ENCODE data around the gene RPGR. TPM values are rescaled to one million over a fixed set of nuclear protein-coding genes. Genes with fewer than 3 reads are reported as not detected.

Gene RPGR
- total RNA-seq, 4 donors from 2014 or later, result 9.6 to 17.0 (median 11.9) TPM

GRCh38 chrX:38371641-38372040 is 44.3 kb upstream of the RPGR start:
- WGBS, result 50% methylated on average over 2 of the region's 2 CpGs
- no peak overlapping the region for H3K27ac ChIP-seq (replicated peaks in 1 of 4)
- H3K27me3 ChIP-seq, result peaks cover 0 to 11% (median 0%) of the 10 kb centered on the region in 4 donors
- TF ChIP-seq POLR2A (IDR thresholded peaks at IDR 0.05; ENCODE audit: low read depth), result no peak
- TF ChIP-seq POLR2AphosphoS5 (IDR thresholded peaks at IDR 0.05), result no peak
- no peak for TF ChIP-seq EP300 (IDR thresholded peaks at IDR 0.05)
- TF ChIP-seq CTCF (IDR thresholded peaks at IDR 0.05), result no peak
- intact Hi-C loops (cut with DNase I), result no loop called here
- H3K4me3 ChIP-seq, result no peak overlapping the region
- H3K9me3 ChIP-seq, result peaks cover 0 to 6% (median 0%) of the 10 kb centered on the region in 4 donors
- no peak for DNase-seq (ENCODE audit: extremely low spot score)
- no peaks in the 10 kb centered on the region for H3K36me3 ChIP-seq
- no peaks in the 10 kb centered on the region for H3K4me1 ChIP-seq

- 40% methylated on average over 2 of the region's 2 CpGs for WGBS
Observed at GRCh38 chrX:38368774-38369173, 41.5 kb upstream of the RPGR start.

GRCh38 chrX:38365954-38366353 is 38.6 kb upstream of the RPGR start:
- 49% methylated on average over 3 of the region's 3 CpGs for WGBS
- Histone ChIP-seq H3K4me1 (no peaks in the 10 kb centered on the region), H3K36me3 (no peaks in the 10 kb centered on the region), H3K4me3 (no peak overlapping the region), H3K27me3 (peaks cover 0 to 6% (median 0%) of the 10 kb centered on the region in 4 donors), H3K9me3 (no peaks in the 10 kb centered on the region), H3K27ac (replicated peaks in 1 of 4) (no peak overlapping the region)
- TF ChIP-seq EP300 (IDR thresholded peaks at IDR 0.05) (no peak), POLR2AphosphoS5 (IDR thresholded peaks at IDR 0.05) (no peak), POLR2A (IDR thresholded peaks at IDR 0.05; ENCODE audit: low read depth) (no peak), CTCF (IDR thresholded peaks at IDR 0.05) (no peak)
- intact Hi-C loops (cut with DNase I), result no loop called here
- DNase-seq (ENCODE audit: extremely low spot score), result no peak

More at GRCh38 chrX:38368774-38369173, 41.5 kb upstream of the RPGR start:
- intact Hi-C loops (cut with DNase I), result no loop called here
- no peak for DNase-seq (ENCODE audit: extremely low spot score)
- Histone ChIP-seq H3K36me3 (no peaks in the 10 kb centered on the region), H3K4me1 (no peaks in the 10 kb centered on the region), H3K27ac (replicated peaks in 1 of 4) (no peak overlapping the region), H3K27me3 (peaks cover 0 to 5% (median 0%) of the 10 kb centered on the region in 4 donors), H3K9me3 (no peaks in the 10 kb centered on the region), H3K4me3 (no peak overlapping the region)
- TF ChIP-seq CTCF (IDR thresholded peaks at IDR 0.05) (no peak), EP300 (IDR thresholded peaks at IDR 0.05) (no peak), POLR2A (IDR thresholded peaks at IDR 0.05; ENCODE audit: low read depth) (no peak), POLR2AphosphoS5 (IDR thresholded peaks at IDR 0.05) (no peak)

GRCh38 chrX:38363046-38363445 is 35.7 kb upstream of the RPGR start:
- Histone ChIP-seq H3K9me3 (no peaks in the 10 kb centered on the region), H3K4me1 (no peaks in the 10 kb centered on the region), H3K4me3 (no peak overlapping the region), H3K27me3 (peaks cover 0 to 6% (median 0%) of the 10 kb centered on the region in 4 donors), H3K36me3 (no peaks in the 10 kb centered on the region), H3K27ac (replicated peaks in 1 of 4) (no peak overlapping the region)
- TF ChIP-seq CTCF (IDR thresholded peaks at IDR 0.05) (no peak), EP300 (IDR thresholded peaks at IDR 0.05) (no peak), POLR2A (IDR thresholded peaks at IDR 0.05; ENCODE audit: low read depth) (no peak), POLR2AphosphoS5 (IDR thresholded peaks at IDR 0.05) (no peak)
- DNase-seq (ENCODE audit: extremely low spot score), result no peak
- intact Hi-C loops (cut with DNase I), result no loop called here

Data from esophagus muscularis mucosa (tissue), 4 donors.